Stimulated activated naive B cell treated with anti-CD40 and anti-IgM and Interleukin-4, amounts not matched to agents 10 μg/mL and 1 μg/mL and 100 μg/mL, for 72 hours (primary cell): ENCODE results near the gene CRB1.

Experiments used
- ATAC-seq, 2 donors: fragments of 150-1000 bp; cut with Tn5 transposase; replicated peaks; 2 replicates each; pipeline ENCODE4 v1.10.0; 2021; ENCODE audit warnings: moderate library complexity in 1 of 2
- DNase-seq: peaks from one replicate; pipeline ENCODE4 v3.0.0; 2021
- H3K27ac Mint-ChIP-seq: one replicate; pipeline ENCODE4 v1.8.0; 2022; ENCODE audit warnings: mild to moderate bottlenecking, mixed read lengths
- H3K27me3 Mint-ChIP-seq, 2 donors: one replicate each; pipeline ENCODE4 v1.8.0; 2022; ENCODE audit warnings: mixed read lengths in 2 of 2
- H3K36me3 Mint-ChIP-seq, 2 donors: one replicate each; pipeline ENCODE4 v1.8.0; 2022; ENCODE audit warnings: mixed read lengths in 2 of 2, mild to moderate bottlenecking in 1 of 2
- H3K4me1 Mint-ChIP-seq, 2 donors: one replicate each; pipeline ENCODE4 v1.8.0; 2022; ENCODE audit warnings: mixed read lengths in 2 of 2, mild to moderate bottlenecking in 1 of 2
- H3K4me3 Mint-ChIP-seq, 2 donors: one replicate each; pipeline ENCODE4 v1.8.0; 2022; ENCODE audit warnings: mild to moderate bottlenecking in 2 of 2, mixed read lengths in 2 of 2, moderate library complexity in 1 of 2
- H3K9me3 Mint-ChIP-seq, 2 donors: one replicate each; pipeline ENCODE4 v1.8.0; 2022; ENCODE audit warnings: mixed read lengths in 2 of 2, mild to moderate bottlenecking in 1 of 2

CRB1 gene

GRCh38 chr1:197342669-197343068 lies 74.6 kb downstream of the CRB1 start:
- ATAC-seq = no peak
- no peaks in the 10 kb centered on the region for H3K9me3 Mint-ChIP-seq
- H3K27ac Mint-ChIP-seq = no peak overlapping the region
- H3K36me3 Mint-ChIP-seq = no peaks in the 10 kb centered on the region
- H3K4me1 Mint-ChIP-seq = no peaks in the 10 kb centered on the region
- no peak for DNase-seq
- peaks cover 4 to 7% of the 10 kb centered on the region in 2 donors for H3K27me3 Mint-ChIP-seq
- no peak overlapping the region for H3K4me3 Mint-ChIP-seq

- Mint-ChIP-seq H3K4me3 (no peak overlapping the region), H3K27me3 (peaks cover 4 to 7% of the 10 kb centered on the region in 2 donors), H3K9me3 (no peaks in the 10 kb centered on the region), H3K36me3 (no peaks in the 10 kb centered on the region), H3K4me1 (no peaks in the 10 kb centered on the region), H3K27ac (no peak overlapping the region)
- DNase-seq (no peak), ATAC-seq (no peak)
Observed at GRCh38 chr1:197343663-197344273, 75.7 kb downstream of the CRB1 start.

GRCh38 chr1:197351821-197352440 lies 83.9 kb downstream of the CRB1 start:
- no peak overlapping the region for H3K27ac Mint-ChIP-seq

GRCh38 chr1:197355248-197355995 lies 87.4 kb downstream of the CRB1 start:
- H3K27ac Mint-ChIP-seq = no peak overlapping the region
- H3K27me3 Mint-ChIP-seq = no peaks in the 10 kb centered on the region
- peaks cover 0 to 6% of the 10 kb centered on the region in 2 donors for H3K4me1 Mint-ChIP-seq
- no peaks in the 10 kb centered on the region for H3K9me3 Mint-ChIP-seq
- DNase-seq (no peak), ATAC-seq (no peak)
- no peaks in the 10 kb centered on the region for H3K36me3 Mint-ChIP-seq
- no peak overlapping the region for H3K4me3 Mint-ChIP-seq

More at GRCh38 chr1:197351821-197352440, 83.9 kb downstream of the CRB1 start:
- ATAC-seq = no peak
- DNase-seq = no peak
- H3K4me3 Mint-ChIP-seq = no peak overlapping the region
- no peaks in the 10 kb centered on the region for H3K27me3 Mint-ChIP-seq
- peaks cover 0 to 6% of the 10 kb centered on the region in 2 donors for H3K4me1 Mint-ChIP-seq
- no peaks in the 10 kb centered on the region for H3K36me3 Mint-ChIP-seq
- no peaks in the 10 kb centered on the region for H3K9me3 Mint-ChIP-seq

- Mint-ChIP-seq H3K9me3 (no peaks in the 10 kb centered on the region), H3K27ac (no peak overlapping the region), H3K27me3 (no peaks in the 10 kb centered on the region), H3K4me3 (no peak overlapping the region), H3K4me1 (no peaks in the 10 kb centered on the region), H3K36me3 (no peaks in the 10 kb centered on the region)
- ATAC-seq = peak; percentile 54 to 71
- DNase-seq = no peak
Observed at GRCh38 chr1:197356723-197357533, 88.9 kb downstream of the CRB1 start.

GRCh38 chr1:197358959-197359358 lies 90.9 kb downstream of the CRB1 start:
- Mint-ChIP-seq H3K27me3 (no peaks in the 10 kb centered on the region), H3K9me3 (no peaks in the 10 kb centered on the region), H3K36me3 (no peaks in the 10 kb centered on the region), H3K4me1 (no peaks in the 10 kb centered on the region), H3K4me3 (no peak overlapping the region), H3K27ac (no peak overlapping the region)
- DNase-seq (no peak), ATAC-seq (no peak)

GRCh38 chr1:197360068-197360467 lies 92.0 kb downstream of the CRB1 start:
- ATAC-seq (no peak), DNase-seq (no peak)
- Mint-ChIP-seq H3K9me3 (no peaks in the 10 kb centered on the region), H3K4me3 (no peak overlapping the region), H3K4me1 (no peaks in the 10 kb centered on the region), H3K36me3 (no peaks in the 10 kb centered on the region), H3K27ac (no peak overlapping the region), H3K27me3 (no peaks in the 10 kb centered on the region)

GRCh38 chr1:197362871-197363270 lies 94.8 kb downstream of the CRB1 start:
- Mint-ChIP-seq H3K4me3 (no peak overlapping the region), H3K27ac (no peak overlapping the region), H3K36me3 (no peaks in the 10 kb centered on the region), H3K27me3 (no peaks in the 10 kb centered on the region), H3K9me3 (no peaks in the 10 kb centered on the region), H3K4me1 (no peaks in the 10 kb centered on the region)
- ATAC-seq (no peak), DNase-seq (no peak)

- no peak overlapping the region for H3K4me3 Mint-ChIP-seq
- DNase-seq = no peak
- H3K27me3 Mint-ChIP-seq = no peaks in the 10 kb centered on the region
- no peak for ATAC-seq
- H3K27ac Mint-ChIP-seq = no peak overlapping the region
- H3K4me1 Mint-ChIP-seq = no peaks in the 10 kb centered on the region
- H3K36me3 Mint-ChIP-seq = no peaks in the 10 kb centered on the region
- no peaks in the 10 kb centered on the region for H3K9me3 Mint-ChIP-seq
Observed at GRCh38 chr1:197363855-197364254, 95.8 kb downstream of the CRB1 start.

- H3K27ac Mint-ChIP-seq = no peak overlapping the region
- no peaks in the 10 kb centered on the region for H3K36me3 Mint-ChIP-seq
- H3K4me3 Mint-ChIP-seq = no peak overlapping the region
- no peaks in the 10 kb centered on the region for H3K9me3 Mint-ChIP-seq
- H3K4me1 Mint-ChIP-seq = no peaks in the 10 kb centered on the region
- no peak for DNase-seq
- ATAC-seq = no peak
- no peaks in the 10 kb centered on the region for H3K27me3 Mint-ChIP-seq
Observed at GRCh38 chr1:197366996-197367395, 98.9 kb downstream of the CRB1 start.

- DNase-seq (no peak), ATAC-seq (no peak)
- H3K27me3 Mint-ChIP-seq = no peaks in the 10 kb centered on the region
- no peaks in the 10 kb centered on the region for H3K36me3 Mint-ChIP-seq
- no peak overlapping the region for H3K4me3 Mint-ChIP-seq
- no peak overlapping the region for H3K27ac Mint-ChIP-seq
- H3K4me1 Mint-ChIP-seq = no peaks in the 10 kb centered on the region
- no peaks in the 10 kb centered on the region for H3K9me3 Mint-ChIP-seq
Observed at GRCh38 chr1:197367627-197368026, 99.6 kb downstream of the CRB1 start.

GRCh38 chr1:197374428-197374827 lies 106.4 kb downstream of the CRB1 start:
- no peak overlapping the region for H3K4me3 Mint-ChIP-seq
- no peak for ATAC-seq
- H3K27me3 Mint-ChIP-seq = no peaks in the 10 kb centered on the region
- H3K27ac Mint-ChIP-seq = no peak overlapping the region
- H3K36me3 Mint-ChIP-seq = no peaks in the 10 kb centered on the region
- H3K9me3 Mint-ChIP-seq = no peaks in the 10 kb centered on the region
- DNase-seq = no peak
- H3K4me1 Mint-ChIP-seq = no peaks in the 10 kb centered on the region

GRCh38 chr1:197384471-197384870 lies 116.4 kb downstream of the CRB1 start:
- Mint-ChIP-seq H3K27ac (no peak overlapping the region), H3K4me3 (no peak overlapping the region), H3K4me1 (no peaks in the 10 kb centered on the region), H3K9me3 (no peaks in the 10 kb centered on the region), H3K27me3 (peaks cover 0 to 4% of the 10 kb centered on the region in 2 donors), H3K36me3 (no peaks in the 10 kb centered on the region)
- DNase-seq (no peak), ATAC-seq (no peak)

- Mint-ChIP-seq H3K4me1 (no peaks in the 10 kb centered on the region), H3K27ac (no peak overlapping the region), H3K4me3 (no peak overlapping the region), H3K9me3 (no peaks in the 10 kb centered on the region), H3K36me3 (no peaks in the 10 kb centered on the region), H3K27me3 (peaks cover 0 to 4% of the 10 kb centered on the region in 2 donors)
- ATAC-seq (no peak), DNase-seq (no peak)
Observed at GRCh38 chr1:197388801-197389200, 120.7 kb downstream of the CRB1 start.
